ENCODE data around the gene GRM7.

The GRM7 gene

GRCh38 chr3:7682822-7683229, 821.9 kb downstream of the GRM7 start:
- no peak for DNase-seq

GRCh38 chr3:7683426-7683825, 822.5 kb downstream of the GRM7 start:
- DNase-seq, result no peak

GRCh38 chr3:7684182-7684715, 823.3 kb downstream of the GRM7 start:
- no peak for DNase-seq

GRCh38 chr3:7687428-7688147, 826.7 kb downstream of the GRM7 start:
- no peak for DNase-seq

- DNase-seq, result no peak
These were observed 832.0 kb downstream of the GRM7 start for GRCh38 chr3:7692866-7693265.

GRCh38 chr3:7693976-7694375, 833.1 kb downstream of the GRM7 start:
- DNase-seq, result no peak

- no peak for DNase-seq
These were observed 834.1 kb downstream of the GRM7 start for GRCh38 chr3:7695049-7695448.

- DNase-seq, result no peak
These were observed 835.4 kb downstream of the GRM7 start for GRCh38 chr3:7696320-7696719.

GRCh38 chr3:7697548-7697947, 836.6 kb downstream of the GRM7 start:
- DNase-seq, result no peak

- DNase-seq, result no peak
These were observed 839.6 kb downstream of the GRM7 start for GRCh38 chr3:7700539-7700938.

- DNase-seq, result no peak
These were observed 840.1 kb downstream of the GRM7 start for GRCh38 chr3:7700977-7701376.

- DNase-seq, result no peak
These were observed 846.3 kb downstream of the GRM7 start for GRCh38 chr3:7707187-7707586.

GRCh38 chr3:7709376-7710082, 848.6 kb downstream of the GRM7 start:
- DNase-seq, result no peak

GRCh38 chr3:7710284-7710683, 849.4 kb downstream of the GRM7 start:
- no peak for DNase-seq

- DNase-seq, result no peak
These were observed 852.8 kb downstream of the GRM7 start for GRCh38 chr3:7713724-7714123.

GRCh38 chr3:7720649-7721297, 859.9 kb downstream of the GRM7 start:
- no peak for DNase-seq

- no peak for DNase-seq
These were observed 861.0 kb downstream of the GRM7 start for GRCh38 chr3:7721869-7722268.

GRCh38 chr3:7728566-7729519, 867.9 kb downstream of the GRM7 start:
- DNase-seq, result no peak

- DNase-seq, result no peak
These were observed 873.0 kb downstream of the GRM7 start for GRCh38 chr3:7733933-7734332.

GRCh38 chr3:7734456-7734855, 873.5 kb downstream of the GRM7 start:
- DNase-seq, result no peak

GRCh38 chr3:7737263-7737662, 876.3 kb downstream of the GRM7 start:
- DNase-seq, result no peak

- DNase-seq, result no peak
These were observed 878.8 kb downstream of the GRM7 start for GRCh38 chr3:7739754-7740153.

- no peak for DNase-seq
These were observed 879.5 kb downstream of the GRM7 start for GRCh38 chr3:7740458-7740857.

Measured in NCI-H2029 (cell line).